Mesenteric fat pad (tissue), 1 donor: ENCODE measurements around the gene UBE2S. TPM values are rescaled to one million over a fixed set of nuclear protein-coding genes. Genes with fewer than 3 reads are reported as not detected.
"Not testable (repeated sequence)": the region's sequence is repeated elsewhere in the genome, so short reads cannot be mapped to it uniquely, and the experiment has no call there.

Experiments used
- DNase-seq: peaks from one replicate; pipeline ENCODE4 v3.0.0-alpha.2; 2020; ENCODE audit warnings: low spot score
- total RNA-seq: library from RNA; stranded (reverse); fragmentation: NEBNext Ultra II Directional; extraction: Animal tissue kit (Norgen Biotek cat#: 25700); gene quantifications from one replicate; pipeline ENCODE4 v1.2.1, GENCODE V29; 2021
- donor health status: DM: yes; HTN: yes; CAD: no.

UBE2S gene
- total RNA-seq, 1 donor from 2014 or later: 24.2 TPM

DNA sequence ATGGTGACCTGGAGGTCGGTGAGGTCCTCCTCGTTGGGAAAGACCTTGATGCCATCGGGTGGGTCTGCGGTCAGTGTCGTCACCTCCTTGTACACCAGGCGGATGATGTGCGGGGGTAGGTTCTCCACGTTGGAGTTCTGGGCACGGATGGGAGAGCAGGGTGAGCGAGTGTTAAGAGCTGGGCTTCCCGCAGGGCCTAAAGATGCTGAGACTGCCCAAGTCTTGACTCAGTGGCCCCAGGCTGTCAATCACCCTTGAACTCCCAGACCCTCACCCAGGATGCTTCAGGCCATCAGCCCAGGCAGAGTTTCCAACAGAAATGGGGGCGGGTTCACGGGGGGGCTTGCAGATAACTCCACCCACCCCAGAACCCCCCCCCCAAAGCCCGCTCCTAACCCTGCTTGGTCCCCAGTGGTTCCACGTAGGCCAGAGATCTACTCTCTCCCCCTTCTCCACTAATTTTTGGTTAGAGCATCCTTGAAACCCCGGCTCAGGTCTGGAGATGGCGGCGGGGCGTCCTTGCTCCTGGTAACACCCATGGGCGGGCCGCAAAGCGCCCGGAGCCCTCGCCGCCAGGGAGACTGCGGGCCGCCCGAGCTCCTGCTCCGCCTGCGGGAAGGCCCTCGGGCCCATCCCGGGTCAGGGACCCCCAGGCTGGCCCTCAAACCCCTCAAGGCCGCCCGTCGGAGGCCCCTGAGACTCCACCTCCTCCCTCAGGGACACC is 600 bp downstream of the UBE2S start:
- DNase-seq: no peak

DNA sequence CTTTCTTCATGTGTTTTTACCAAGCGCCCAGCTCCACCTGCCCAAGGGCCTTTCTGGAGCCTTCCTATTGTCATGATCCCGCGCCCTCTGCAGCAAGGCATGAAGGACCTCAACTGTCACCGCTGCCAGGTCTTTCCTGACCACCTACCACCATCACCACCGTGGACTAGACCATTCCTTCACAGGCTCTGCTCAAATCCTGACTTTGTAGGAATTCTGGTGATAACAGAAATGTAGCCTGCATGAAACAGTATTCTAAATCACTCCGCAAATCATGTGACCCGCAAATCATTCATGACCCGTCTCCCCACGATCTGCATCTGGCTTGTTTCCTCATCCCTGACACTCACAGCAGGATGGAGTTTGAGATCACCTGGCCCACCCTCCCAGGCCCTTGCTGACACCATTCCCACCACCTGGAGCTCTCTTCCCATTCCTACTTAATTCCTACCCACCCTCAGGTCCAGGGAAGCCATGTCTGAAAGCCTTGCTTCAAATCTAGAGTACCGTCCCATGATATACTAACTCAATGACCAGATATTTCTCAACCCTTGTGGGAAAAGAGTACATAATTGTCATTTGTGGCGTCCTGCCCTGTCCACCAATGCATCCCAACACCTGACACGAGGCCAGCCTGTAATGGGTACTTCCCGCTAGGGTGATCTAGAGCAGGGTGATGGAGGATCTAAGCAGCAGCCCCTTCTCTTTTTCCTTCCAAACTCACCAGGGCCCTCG is 1.3 kb downstream of the UBE2S start:
- DNase-seq: no peak

DNA sequence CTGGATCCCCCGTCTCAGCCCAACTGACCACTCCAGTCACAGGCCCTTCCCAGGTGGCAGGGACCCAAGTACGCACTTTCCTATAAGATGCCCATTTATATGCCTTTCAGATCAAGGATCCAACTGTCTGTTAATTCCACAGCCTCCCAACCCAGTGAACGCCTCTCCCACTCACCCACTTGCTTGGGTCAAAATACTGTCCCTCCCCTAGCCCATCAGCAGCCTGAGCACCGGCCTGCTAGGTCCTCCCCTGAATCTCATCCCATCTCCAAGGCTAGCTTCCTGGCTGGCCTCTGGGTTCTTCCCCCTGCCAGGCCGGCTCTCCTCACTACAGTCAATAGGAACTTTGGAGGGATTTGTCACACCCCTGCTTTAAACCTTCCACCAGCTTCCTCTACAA is 1.9 kb downstream of the UBE2S start:
- no peak for DNase-seq

DNA sequence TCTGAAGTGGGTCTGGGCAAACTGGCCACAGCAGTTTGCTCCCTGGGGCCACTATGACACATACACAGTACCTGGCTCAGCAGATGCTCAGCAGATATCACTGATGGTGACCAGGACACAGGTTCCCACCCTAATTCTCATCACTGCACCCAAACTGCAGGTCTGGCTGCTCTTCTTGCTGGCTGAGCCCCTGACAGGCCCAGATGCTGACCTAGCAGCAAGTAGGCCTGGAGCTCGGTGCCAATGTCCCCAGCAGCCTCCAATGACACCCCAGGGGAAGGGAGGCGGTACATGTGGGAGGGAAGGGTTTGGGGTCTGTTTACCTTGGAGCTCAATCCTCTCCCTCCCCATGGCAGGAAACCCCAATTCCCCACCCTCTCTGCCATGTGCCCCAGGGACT is 5.1 kb downstream of the UBE2S start:
- DNase-seq: no peak

DNA sequence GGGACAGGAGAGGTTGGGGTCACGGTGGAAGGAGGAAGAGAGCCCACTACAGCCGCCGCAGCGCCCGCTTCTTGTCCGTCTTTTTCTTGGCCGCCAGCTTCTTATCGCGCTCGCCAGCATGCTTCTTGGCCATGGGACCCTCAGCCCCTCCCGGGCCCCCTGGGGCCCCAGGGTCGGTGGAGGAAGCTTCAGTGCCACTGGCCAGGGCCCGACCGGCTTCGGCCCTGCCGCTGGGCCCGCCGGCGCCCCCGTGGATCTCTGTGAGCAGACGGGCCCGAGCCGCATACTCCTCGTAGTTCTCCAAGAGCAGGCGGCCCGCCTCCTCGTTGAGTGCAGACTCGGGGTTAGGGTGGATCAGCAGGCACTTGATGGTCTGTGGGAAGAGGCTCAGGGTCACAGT is 6.2 kb downstream of the UBE2S start:
- DNase-seq: not testable (repeated sequence)

DNA sequence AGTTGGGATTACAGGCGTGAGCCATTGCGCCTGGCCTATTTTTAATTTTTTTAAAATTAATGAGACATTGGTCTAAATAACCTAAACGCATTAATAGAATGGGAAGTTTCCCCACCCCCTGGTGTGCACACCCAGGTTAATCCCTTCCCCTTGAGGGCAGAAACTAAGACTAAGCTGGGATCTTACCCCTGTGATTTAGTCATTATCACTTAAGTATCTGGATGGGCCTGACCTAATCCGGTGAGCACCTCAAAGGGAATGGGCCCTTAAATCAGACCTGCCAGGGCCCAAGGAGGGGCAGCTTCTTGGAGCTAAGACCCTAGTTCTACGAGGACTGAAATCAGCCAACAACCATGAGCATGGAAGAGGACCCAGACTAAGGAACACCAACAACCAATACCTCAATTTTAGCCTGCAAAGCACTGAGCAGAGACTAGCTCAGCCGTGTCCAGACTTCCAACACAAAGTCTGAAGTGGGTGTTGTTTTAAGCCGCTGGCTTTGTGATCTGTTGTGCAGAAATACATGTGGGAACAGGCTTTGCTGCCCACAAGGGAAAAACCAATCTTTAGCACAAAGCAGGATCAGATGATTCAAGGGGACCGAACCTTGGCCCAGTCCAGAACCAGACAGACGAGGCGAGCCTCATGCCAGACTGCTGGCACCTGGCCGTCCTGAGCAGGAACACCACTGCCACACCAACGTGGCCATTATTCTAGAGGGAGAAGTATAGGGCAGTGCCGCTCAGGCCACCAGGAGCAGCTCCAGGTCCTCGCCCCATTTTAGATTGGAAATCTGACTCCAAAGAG is 7.1 kb downstream of the UBE2S start:
- no peak for DNase-seq

DNA sequence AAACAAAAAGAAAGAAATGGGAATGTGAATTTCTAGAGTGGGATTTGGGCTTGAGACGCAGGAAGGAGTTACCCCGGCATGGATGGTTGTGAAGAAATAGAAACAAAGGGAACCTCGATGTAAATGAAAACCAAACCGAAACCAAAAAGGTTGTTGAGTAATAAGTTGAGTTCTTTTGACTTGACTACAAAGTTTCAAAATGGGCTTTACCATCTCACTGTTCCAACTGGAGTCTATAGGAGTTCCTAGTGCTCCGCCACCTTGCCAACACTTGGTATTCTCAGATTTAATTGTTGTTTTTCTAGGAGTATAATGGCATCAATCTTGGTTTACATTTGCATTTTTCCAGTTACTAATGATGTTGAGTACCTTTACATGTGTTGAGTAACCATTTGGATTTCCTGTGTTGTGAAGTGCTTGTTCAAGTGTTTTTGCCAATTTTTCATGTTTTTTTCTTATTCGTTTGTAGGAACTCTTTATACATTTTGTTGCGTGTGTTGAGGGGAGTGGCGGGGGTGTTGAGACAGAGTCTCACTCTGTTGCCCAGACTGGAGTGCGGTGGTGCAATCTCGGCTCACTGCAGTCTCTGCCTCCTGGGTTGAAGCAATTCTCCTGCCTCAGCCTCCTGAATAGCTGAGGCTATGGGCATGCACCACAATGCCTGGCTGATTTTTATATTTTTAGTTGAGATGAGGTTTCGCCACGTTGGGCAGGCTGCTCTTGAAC is 9.2 kb downstream of the UBE2S start:
- DNase-seq: no peak

DNA sequence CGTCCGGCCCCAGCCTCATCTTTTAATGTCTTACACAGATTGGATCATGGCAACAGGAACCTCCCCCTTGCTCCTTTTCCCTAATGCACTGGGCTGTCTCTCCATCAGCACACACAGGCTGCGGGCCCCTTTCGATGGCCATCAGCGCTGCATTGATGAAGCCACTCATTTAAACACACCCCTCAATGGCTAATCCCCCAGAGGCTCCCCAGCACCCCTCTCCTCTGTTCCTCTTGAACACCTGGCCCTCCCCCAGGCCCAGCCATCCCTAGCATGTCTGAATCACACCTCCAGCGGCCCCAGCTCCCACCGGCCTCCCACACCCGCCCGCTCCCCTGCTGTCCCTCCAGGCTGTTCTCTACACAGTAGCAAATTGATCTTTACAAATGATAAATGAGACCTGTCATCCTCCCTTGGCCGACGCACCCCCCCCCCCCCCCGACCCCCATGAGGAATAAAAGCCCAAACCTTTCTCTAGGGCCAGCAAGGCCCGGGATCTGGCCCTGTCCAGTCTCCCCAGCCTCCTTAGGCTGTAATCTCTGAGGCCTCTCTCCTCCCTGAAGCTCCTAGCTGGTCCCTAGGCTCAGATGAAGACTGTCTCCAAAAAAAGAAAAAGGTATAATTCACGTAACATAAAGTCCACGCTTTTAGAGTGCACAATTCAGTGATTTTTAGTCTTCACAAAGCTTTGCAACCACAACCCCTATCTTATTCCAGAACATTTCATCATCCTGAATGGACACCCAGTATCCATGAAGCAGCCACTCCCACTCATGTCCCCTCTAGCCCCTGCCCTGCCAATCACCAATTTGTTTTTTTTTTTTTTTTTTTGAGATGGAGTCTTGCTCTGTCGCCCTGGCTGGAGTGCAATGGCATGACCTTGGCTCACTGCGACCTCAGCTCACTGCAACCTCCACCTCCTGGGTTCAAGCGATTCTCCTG is 14.5 kb downstream of the UBE2S start:
- DNase-seq: no peak

DNA sequence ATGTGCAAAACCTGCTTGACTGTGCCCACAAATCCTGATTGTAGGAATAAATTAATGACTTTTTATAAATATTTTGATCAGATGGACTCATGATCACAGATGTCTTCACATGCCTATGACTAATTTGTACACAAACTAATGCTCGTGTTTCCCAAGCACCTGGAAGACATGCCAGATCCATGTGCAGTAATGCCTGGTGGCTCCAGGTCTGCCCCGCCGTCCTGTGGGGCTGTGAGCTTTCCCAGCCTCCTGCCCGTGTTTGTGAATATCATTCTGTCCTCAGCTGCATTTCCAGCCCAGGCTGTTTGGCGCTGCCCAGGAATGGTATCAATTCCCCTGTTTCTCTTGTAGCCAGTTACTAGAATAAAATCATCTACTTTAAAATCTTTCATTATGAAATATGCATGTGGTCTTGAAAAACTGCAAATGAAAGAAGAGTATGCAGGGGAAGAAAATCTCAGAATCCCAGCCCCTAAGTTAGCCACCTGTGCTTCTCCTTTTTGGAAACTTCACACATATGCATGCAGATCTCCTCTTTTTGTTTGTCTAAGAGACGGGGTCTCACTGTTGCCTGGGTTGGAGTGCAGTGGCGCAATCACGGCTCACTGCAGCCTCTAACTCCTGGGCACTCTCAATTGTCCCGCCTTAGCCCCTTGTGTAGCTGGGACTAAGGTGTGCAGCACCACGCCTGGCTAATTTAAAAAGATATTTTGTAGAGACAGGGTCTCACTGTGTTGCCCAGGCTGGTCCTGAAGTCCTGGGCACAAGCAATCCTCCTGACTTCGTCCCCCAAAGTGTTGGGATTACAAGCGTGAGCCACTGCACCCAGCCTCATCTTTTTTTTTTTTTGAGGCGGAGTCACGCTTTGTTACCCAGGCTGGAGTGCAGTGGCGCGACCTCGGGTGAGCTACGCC is 15.6 kb downstream of the UBE2S start:
- DNase-seq: no peak

DNA sequence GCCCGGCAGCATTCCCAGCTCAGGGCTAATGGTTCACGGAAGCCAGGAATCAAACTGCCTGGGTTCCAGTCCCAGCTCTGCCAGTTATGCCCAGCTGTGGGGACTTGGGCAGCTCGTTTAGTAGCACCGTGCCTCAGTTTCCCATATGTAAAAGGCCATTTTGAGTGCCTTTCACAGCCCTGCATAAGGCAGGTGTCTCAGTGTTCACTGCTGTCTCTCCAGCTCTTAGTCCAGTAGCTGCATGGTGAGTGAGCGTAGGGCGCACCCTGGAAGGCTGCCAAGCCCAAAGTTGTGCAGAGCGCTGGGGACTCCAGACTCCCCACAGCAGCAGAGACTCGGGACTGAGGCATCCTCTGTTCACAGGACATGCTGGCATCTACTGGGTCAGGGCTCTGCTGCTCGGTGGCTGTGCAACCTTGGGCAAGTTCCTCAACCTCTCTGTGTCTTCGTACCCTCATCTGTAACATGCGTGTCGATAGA is 16.4 kb downstream of the UBE2S start:
- DNase-seq: no peak

DNA sequence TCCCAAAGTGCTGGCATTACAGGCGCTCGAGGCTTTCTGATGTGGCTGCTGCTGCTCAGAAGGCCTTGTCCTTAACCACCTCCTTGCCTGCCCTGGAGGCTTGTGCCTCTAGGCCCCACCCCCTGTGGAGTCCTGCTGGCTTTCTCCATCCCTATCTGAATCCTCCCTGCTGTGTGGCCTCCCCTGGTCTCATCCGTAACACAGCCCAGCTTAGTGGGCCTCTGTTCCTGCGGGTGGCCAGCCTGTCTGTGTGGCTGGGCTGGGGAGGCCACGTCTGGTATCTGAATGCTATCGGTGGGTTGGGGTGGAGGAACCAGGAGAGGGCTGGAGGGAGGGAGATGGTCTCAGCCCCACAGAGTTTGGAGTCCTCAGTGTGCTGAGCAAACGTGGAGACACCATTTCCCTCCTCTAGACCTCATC is 17.1 kb downstream of the UBE2S start:
- DNase-seq: no peak

DNA sequence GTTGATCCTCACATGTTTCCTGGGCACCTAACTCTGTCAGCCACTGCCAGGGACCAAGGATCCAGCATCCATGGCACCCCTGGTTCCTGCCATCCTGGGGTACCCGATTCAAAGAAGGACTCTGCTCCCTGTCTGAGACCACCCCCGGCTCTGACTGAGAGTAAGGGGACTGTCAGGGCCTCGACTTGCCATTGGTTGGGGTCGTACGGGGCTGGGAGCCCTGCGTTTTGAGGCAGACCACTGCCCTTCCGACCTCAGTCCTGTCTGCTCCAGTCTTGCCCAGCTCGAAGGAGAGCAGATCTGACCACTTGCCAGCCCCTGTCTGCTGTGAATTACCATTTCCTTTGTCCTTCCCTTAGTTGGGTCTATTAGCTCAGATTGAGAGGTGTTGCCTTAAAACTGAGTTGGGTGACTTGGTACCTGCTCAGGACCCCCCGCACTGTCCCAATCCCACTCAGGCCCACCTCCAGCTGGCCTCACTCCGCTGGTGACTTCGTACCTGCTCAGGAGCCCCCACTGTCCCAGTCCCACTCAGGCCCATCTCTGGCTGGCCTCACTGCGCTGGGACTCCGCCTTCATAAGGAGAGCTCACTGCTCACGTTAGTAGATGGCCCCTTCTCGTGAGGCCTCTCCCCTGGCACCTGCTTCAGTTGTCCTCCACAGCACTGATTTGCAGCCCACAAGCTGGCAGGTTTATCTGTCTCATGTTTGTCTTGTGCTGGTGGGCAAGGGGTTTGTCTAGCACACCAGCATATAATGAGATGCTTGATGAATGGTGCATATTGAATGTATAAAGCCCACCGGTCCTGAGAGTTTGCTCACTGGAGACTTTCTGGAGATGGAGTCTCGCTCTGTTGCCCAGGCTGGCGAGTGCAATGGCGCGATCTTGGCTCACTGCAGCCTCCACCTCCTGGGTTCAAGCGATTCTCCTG is 17.9 kb downstream of the UBE2S start:
- DNase-seq: no peak

DNA sequence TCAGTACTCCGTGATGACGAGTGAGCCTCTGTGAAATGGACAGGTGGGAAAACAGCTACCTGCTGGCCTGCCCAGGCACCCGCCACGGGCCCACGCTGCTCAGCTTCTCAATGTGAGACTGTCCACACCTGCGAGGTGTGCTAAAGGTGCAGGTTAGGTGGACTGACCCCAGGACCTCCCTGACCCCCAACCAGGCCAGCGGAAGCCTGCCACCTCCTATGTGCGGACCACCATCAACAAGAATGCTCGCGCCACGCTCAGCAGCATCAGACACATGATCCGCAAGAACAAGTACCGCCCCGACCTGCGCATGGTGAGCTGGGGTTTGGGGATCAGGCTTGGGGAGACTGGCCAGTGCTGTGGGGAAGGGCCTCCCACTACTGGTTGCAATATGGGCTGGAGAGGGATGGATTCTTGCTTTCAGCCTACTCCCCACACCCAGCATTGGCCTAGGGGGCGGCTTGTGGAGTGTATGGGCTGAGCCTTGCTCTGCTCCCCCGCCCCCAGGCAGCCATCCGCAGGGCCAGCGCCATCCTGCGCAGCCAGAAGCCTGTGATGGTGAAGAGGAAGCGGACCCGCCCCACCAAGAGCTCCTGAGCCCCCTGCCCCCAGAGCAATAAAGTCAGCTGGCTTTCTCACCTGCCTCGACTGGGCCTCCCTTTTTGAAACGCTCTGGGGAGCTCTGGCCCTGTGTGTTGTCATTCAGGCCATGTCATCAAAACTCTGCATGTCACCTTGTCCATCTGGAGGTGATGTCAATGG is 19.7 kb downstream of the UBE2S start:
- no peak for DNase-seq

DNA sequence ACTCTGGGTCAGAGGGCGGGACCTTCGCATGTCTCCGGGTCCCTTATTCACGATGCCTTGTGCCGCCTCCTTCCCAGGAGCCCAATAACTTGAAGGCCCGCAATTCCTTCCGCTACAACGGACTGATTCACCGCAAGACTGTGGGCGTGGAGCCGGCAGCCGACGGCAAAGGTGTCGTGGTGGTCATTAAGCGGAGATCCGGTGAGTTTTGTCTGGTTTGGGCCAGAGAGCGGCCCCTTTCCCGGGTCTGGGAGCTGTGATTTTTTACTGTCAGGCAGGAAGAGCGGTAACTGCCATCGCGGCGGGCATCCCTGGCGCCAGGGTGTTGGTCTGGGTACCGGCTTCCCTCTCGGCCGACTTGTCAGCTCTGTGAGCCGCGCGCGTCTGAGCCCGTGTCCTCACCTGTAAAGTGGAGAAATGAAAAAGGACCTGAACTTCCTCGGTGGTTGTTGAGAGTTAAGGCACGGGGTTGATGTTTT is 21.1 kb downstream of the UBE2S start:
- no peak for DNase-seq

DNA sequence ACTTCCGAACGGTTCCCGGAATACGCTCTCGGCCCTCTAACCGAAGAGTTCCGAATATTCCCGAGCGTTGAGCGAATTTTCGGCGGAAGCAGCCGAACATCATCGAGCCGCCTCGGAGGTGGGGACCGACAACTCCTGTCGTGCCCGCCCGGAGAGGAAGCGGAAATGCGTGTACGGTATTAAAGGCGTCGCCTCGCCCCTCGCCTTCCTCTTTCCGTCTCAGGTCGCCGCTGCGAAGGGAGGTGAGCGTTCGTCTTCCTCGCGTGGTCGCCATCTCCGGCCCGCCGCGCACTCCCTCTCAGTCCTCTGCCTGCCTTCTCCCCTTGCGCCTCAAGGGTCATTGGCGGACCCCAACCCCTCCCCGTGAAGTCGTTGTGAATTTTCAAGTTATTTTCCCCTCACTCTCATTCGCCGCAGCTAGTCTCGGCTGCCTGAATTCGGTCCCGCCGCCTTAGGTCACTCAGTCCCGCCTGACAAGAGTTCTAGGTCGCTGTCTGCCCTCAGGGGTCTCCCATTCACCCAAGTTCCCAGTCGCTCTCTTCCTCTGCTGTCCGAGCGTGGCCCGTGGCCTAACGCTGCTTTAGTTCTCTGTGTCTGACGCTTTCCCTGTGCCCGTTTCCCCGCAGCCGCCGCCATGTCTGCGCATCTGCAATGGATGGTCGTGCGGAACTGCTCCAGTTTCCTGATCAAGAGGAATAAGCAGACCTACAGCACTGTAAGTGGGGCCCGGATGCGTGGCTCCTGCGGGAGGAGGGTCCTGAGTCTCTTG is 21.7 kb downstream of the UBE2S start, which contains the start of gene RPL28:
RPL28 (plus strand) TSS at position 209 of the 769 bp plus-strand sequence; CDS start at position 635, 426 bp downstream.
- DNase-seq: peak; percentile 99
